ENCODE results near the gene BICC1.

Gene BICC1

GRCh38 chr10:58570979-58571378 is 58.3 kb downstream of the BICC1 start:
- no peaks in the 10 kb centered on the region for H4K20me1 ChIP-seq (ENCODE audit: insufficient read depth, low read length)
- H3K4me1 ChIP-seq (ENCODE audit: insufficient read depth, low read length, severe bottlenecking): no peaks in the 10 kb centered on the region
- no peak overlapping the region for H3K4me3 ChIP-seq (ENCODE audit: low read depth, low read length, poor library complexity, severe bottlenecking)
- H3K79me2 ChIP-seq (ENCODE audit: insufficient read depth, low read length): no peaks in the 10 kb centered on the region
- H3K9me3 ChIP-seq (ENCODE audit: low read length): no peaks in the 10 kb centered on the region
- no peak overlapping the region for H3K9ac ChIP-seq (ENCODE audit: low read length)
- no peak overlapping the region for H3K4me2 ChIP-seq (ENCODE audit: low read length)
- H3F3A ChIP-seq (ENCODE audit: insufficient read depth, low read length): no peaks in the 10 kb centered on the region
- no peak overlapping the region for H3K27ac ChIP-seq (ENCODE audit: low read depth, low read length, poor library complexity, severe bottlenecking)
- TF ChIP-seq CTCF (IDR thresholded peaks at IDR 0.05; ENCODE audit: low read length) (no peak), EZH2 (IDR thresholded peaks at IDR 0.05; ENCODE audit: borderline replicate concordance, low read length) (no peak)
- no peak overlapping the region for H2AFZ ChIP-seq (ENCODE audit: low read length)
- no peaks in the 10 kb centered on the region for H3K9me2 ChIP-seq (ENCODE audit: low read depth, low read length)
- H3K36me3 ChIP-seq (ENCODE audit: insufficient read depth, low read length): no peaks in the 10 kb centered on the region
- no peaks in the 10 kb centered on the region for H3K27me3 ChIP-seq (ENCODE audit: insufficient read depth, low read length)

- H3K4me1 ChIP-seq (ENCODE audit: insufficient read depth, low read length, severe bottlenecking): no peaks in the 10 kb centered on the region
- H3F3A ChIP-seq (ENCODE audit: insufficient read depth, low read length): no peaks in the 10 kb centered on the region
- no peak overlapping the region for H2AFZ ChIP-seq (ENCODE audit: low read length)
- H3K36me3 ChIP-seq (ENCODE audit: insufficient read depth, low read length): no peaks in the 10 kb centered on the region
- no peaks in the 10 kb centered on the region for H3K27me3 ChIP-seq (ENCODE audit: insufficient read depth, low read length)
- no peaks in the 10 kb centered on the region for H3K9me3 ChIP-seq (ENCODE audit: low read length)
- H3K9ac ChIP-seq (ENCODE audit: low read length): no peak overlapping the region
- no peaks in the 10 kb centered on the region for H3K79me2 ChIP-seq (ENCODE audit: insufficient read depth, low read length)
- H3K4me2 ChIP-seq (ENCODE audit: low read length): no peak overlapping the region
- H3K4me3 ChIP-seq (ENCODE audit: low read depth, low read length, poor library complexity, severe bottlenecking): no peak overlapping the region
- no peak overlapping the region for H3K27ac ChIP-seq (ENCODE audit: low read depth, low read length, poor library complexity, severe bottlenecking)
- no peaks in the 10 kb centered on the region for H4K20me1 ChIP-seq (ENCODE audit: insufficient read depth, low read length)
- no peak for TF ChIP-seq CTCF (IDR thresholded peaks at IDR 0.05; ENCODE audit: low read length)
- no peak for TF ChIP-seq EZH2 (IDR thresholded peaks at IDR 0.05; ENCODE audit: borderline replicate concordance, low read length)
- no peaks in the 10 kb centered on the region for H3K9me2 ChIP-seq (ENCODE audit: low read depth, low read length)
Measured at GRCh38 chr10:58573144-58573543, 60.5 kb downstream of the BICC1 start.

DNA sequence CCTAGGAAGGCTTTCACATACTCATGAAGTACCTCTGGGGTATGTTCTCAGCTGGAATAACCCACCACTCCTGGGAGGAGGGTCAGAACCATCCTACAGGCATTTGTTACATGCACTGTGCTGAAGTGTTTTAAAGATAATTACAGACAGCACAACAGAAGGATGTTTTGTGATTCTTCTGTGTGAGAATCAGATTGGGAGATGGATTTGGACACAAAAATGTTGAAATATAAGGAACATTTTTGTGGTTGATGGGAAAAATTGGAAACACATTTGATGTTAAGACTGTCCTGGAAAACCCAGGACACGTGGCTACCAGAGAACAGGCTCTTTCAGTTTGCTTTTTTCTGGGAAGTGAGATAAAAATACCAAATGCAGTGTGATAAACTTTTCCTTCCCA is 61.4 kb downstream of the BICC1 start:
- no peaks in the 10 kb centered on the region for H3K4me1 ChIP-seq (ENCODE audit: insufficient read depth, low read length, severe bottlenecking)
- no peak for TF ChIP-seq EZH2 (IDR thresholded peaks at IDR 0.05; ENCODE audit: borderline replicate concordance, low read length)
- TF ChIP-seq CTCF (IDR thresholded peaks at IDR 0.05; ENCODE audit: low read length): no peak
- H3F3A ChIP-seq (ENCODE audit: insufficient read depth, low read length): no peaks in the 10 kb centered on the region
- H3K4me2 ChIP-seq (ENCODE audit: low read length): no peak overlapping the region
- H3K79me2 ChIP-seq (ENCODE audit: insufficient read depth, low read length): no peaks in the 10 kb centered on the region
- no peaks in the 10 kb centered on the region for H3K27me3 ChIP-seq (ENCODE audit: insufficient read depth, low read length)
- H4K20me1 ChIP-seq (ENCODE audit: insufficient read depth, low read length): no peaks in the 10 kb centered on the region
- no peak overlapping the region for H3K9ac ChIP-seq (ENCODE audit: low read length)
- H3K4me3 ChIP-seq (ENCODE audit: low read depth, low read length, poor library complexity, severe bottlenecking): no peak overlapping the region
- no peak overlapping the region for H3K27ac ChIP-seq (ENCODE audit: low read depth, low read length, poor library complexity, severe bottlenecking)
- no peaks in the 10 kb centered on the region for H3K9me2 ChIP-seq (ENCODE audit: low read depth, low read length)
- H3K36me3 ChIP-seq (ENCODE audit: insufficient read depth, low read length): no peaks in the 10 kb centered on the region
- H2AFZ ChIP-seq (ENCODE audit: low read length): no peak overlapping the region
- no peaks in the 10 kb centered on the region for H3K9me3 ChIP-seq (ENCODE audit: low read length)

Data from OCI-LY1 (cell line).